PC-9 (cell line): ENCODE measurements around the gene GLO1.

Experiments used
- EZH2 ChIP-seq: fragments of 200-600 bp; sonication (generic); IDR thresholded peaks from 2 replicates; pipeline ENCODE4 v1.8.0; 2017; ENCODE audit warnings: antibody characterized with exemption, low read depth
- TF ChIP-seq, protein P1 (sequence below): fragments of 200-600 bp; sonication (generic); conservative IDR thresholded peaks from 2 replicates; pipeline ENCODE4 v1.6.1; 2017; ENCODE audit warnings: mixed run types, antibody characterized with exemption, mild to moderate bottlenecking, moderate library complexity

DNA sequence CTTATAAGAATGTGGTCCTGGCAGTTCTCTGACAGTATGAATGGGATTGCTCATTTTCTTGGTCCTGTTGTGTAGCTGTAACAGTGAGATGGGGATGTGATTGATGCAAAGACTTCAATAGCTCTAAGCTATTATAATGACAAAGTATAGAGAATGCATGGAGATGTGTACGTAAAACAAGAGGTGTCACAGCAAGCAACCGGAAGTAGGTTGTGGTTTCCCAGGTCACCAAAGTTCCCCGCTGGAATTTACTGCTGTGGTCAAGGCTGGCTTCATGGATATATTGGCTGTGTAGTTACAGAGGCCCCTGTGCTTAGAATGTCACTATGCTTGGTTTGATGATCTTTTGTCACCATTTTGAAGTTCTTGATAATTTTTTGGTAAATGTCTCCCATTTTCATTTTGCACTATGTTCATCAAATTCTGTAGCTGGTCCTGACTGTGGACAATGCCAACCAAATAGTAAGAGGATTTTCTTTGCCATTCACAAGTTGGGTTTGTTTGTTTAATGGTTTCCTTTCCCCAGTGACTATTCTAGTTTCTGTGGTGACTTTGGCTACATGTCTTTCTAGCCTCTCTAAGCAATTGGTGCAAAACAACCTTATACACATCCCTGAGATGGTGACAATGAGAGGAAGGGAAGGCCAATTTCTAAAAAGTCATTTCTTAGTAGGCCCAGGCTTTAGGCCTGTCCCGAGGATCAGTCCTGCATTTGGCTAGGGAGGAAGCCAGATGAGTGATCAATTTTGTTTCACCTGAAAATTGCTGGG lies 22.7 kb upstream of the GLO1 start:
- TF ChIP-seq, protein P1, sequence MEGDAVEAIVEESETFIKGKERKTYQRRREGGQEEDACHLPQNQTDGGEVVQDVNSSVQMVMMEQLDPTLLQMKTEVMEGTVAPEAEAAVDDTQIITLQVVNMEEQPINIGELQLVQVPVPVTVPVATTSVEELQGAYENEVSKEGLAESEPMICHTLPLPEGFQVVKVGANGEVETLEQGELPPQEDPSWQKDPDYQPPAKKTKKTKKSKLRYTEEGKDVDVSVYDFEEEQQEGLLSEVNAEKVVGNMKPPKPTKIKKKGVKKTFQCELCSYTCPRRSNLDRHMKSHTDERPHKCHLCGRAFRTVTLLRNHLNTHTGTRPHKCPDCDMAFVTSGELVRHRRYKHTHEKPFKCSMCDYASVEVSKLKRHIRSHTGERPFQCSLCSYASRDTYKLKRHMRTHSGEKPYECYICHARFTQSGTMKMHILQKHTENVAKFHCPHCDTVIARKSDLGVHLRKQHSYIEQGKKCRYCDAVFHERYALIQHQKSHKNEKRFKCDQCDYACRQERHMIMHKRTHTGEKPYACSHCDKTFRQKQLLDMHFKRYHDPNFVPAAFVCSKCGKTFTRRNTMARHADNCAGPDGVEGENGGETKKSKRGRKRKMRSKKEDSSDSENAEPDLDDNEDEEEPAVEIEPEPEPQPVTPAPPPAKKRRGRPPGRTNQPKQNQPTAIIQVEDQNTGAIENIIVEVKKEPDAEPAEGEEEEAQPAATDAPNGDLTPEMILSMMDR: no peak
- TF ChIP-seq EZH2: no peak
